WTC11 (cell line): ENCODE data around the gene LIN9. TPM values are rescaled to one million over a fixed set of nuclear protein-coding genes. Genes with fewer than 3 reads are reported as not detected.
A peak's percentile ranks its signal among the peaks of the same experiment; 100 is the strongest.

ENCODE experiments used
- ATAC-seq: fragments of 200-7000 bp; cut with Tn5 transposase; 2 replicates; pipeline ENCODE4 v1.10.0; 2021; ENCODE audit warnings: mild to moderate bottlenecking, moderate library complexity
- CTCF ChIA-PET: fragments of 300-600 bp; sonication (Branson Sonifier 250); formaldehyde crosslinking; loops from one replicate; lab custom pipeline; 2021; ENCODE audit warnings: antibody characterized with exemption; lab: Charles Lee
- POLR2A ChIA-PET: fragments of 350-600 bp; sonication (Branson Sonifier 250); formaldehyde crosslinking; loops from one replicate; lab custom pipeline; 2021; ENCODE audit warnings: antibody characterized with exemption; lab: Charles Lee
- DNase-seq: peaks from one replicate; pipeline ENCODE4 v3.0.0; 2021; ENCODE audit warnings: low spot score
- H3K27ac Mint-ChIP-seq: 2 replicates; pipeline ENCODE4 v1.8.0; 2021; ENCODE audit warnings: mixed read lengths
- H3K27me3 Mint-ChIP-seq: 2 replicates; pipeline ENCODE4 v1.8.0; 2021; ENCODE audit warnings: low read depth, mild to moderate bottlenecking, moderate library complexity, mixed read lengths
- H3K36me3 Mint-ChIP-seq: 2 replicates; pipeline ENCODE4 v1.8.0; 2021; ENCODE audit warnings: mixed read lengths
- H3K4me1 Mint-ChIP-seq: 2 replicates; pipeline ENCODE4 v1.8.0; 2022; ENCODE audit warnings: mixed read lengths
- H3K4me3 Mint-ChIP-seq: 2 replicates; pipeline ENCODE4 v1.8.0; 2021; ENCODE audit warnings: mild to moderate bottlenecking, moderate library complexity, mixed read lengths
- H3K9me3 Mint-ChIP-seq: 2 replicates; pipeline ENCODE4 v1.8.0; 2021; ENCODE audit warnings: mixed read lengths
- AR ChIP-seq: fragments of 250-450 bp; sonication (Bioruptor Pico); IDR thresholded peaks from 2 replicates; pipeline ENCODE4 v1.9.0; 2021; ENCODE audit warnings: mild to moderate bottlenecking
- CREM ChIP-seq: sonication (generic); formaldehyde crosslinking; IDR thresholded peaks from 2 replicates; pipeline ENCODE4 v1.8.1; 2022; ENCODE audit warnings: mild to moderate bottlenecking, missing genetic modification reagents, moderate library complexity
- E2F4 ChIP-seq: sonication (generic); formaldehyde crosslinking; IDR thresholded peaks from 2 replicates; pipeline ENCODE4 v1.8.1; 2022; ENCODE audit warnings: low read depth, mild to moderate bottlenecking, moderate library complexity, missing genetic modification reagents, borderline replicate concordance
- FOXP1 ChIP-seq: sonication (generic); formaldehyde crosslinking; IDR thresholded peaks from 2 replicates; pipeline ENCODE4 v1.8.0; 2022; ENCODE audit warnings: missing genetic modification reagents, mild to moderate bottlenecking, moderate library complexity, borderline replicate concordance
- GABPB1 ChIP-seq: sonication (generic); formaldehyde crosslinking; IDR thresholded peaks from 2 replicates; pipeline ENCODE4 v1.8.1; 2023; ENCODE audit warnings: mild to moderate bottlenecking, missing genetic modification reagents
- JUN ChIP-seq: sonication (generic); formaldehyde crosslinking; IDR thresholded peaks from 2 replicates; pipeline ENCODE4 v1.8.0; 2023; ENCODE audit warnings: mild to moderate bottlenecking, missing genetic modification reagents
- MYBL2 ChIP-seq: sonication (generic); formaldehyde crosslinking; IDR thresholded peaks from 2 replicates; pipeline ENCODE4 v1.8.1; 2023; ENCODE audit warnings: mild to moderate bottlenecking, moderate library complexity, missing genetic modification reagents
- RELA ChIP-seq: sonication (generic); formaldehyde crosslinking; IDR thresholded peaks from 2 replicates; pipeline ENCODE4 v1.8.1; 2022; ENCODE audit warnings: missing genetic modification reagents, mild to moderate bottlenecking, borderline replicate concordance
- SP1 ChIP-seq: sonication (generic); formaldehyde crosslinking; conservative IDR thresholded peaks from 2 replicates; pipeline ENCODE4 v1.8.1; 2022; ENCODE audit warnings: missing genetic modification reagents
- ZNF121 ChIP-seq: sonication (generic); formaldehyde crosslinking; IDR thresholded peaks from 2 replicates; pipeline ENCODE4 v1.8.0; 2023; ENCODE audit warnings: missing genetic modification reagents
- ZNF219 ChIP-seq: sonication (generic); formaldehyde crosslinking; IDR thresholded peaks from 2 replicates; pipeline ENCODE4 v1.8.0; 2023; ENCODE audit warnings: missing genetic modification reagents, mild to moderate bottlenecking, borderline replicate concordance
- ZNF232 ChIP-seq: sonication (generic); formaldehyde crosslinking; IDR thresholded peaks from 2 replicates; pipeline ENCODE4 v1.8.0; 2022; ENCODE audit warnings: mild to moderate bottlenecking, missing genetic modification reagents
- ZNF281 ChIP-seq: sonication (generic); formaldehyde crosslinking; IDR thresholded peaks from 2 replicates; pipeline ENCODE4 v1.8.0; 2023; ENCODE audit warnings: mild to moderate bottlenecking, missing genetic modification reagents
- ZNF671 ChIP-seq: fragments of 250-450 bp; sonication (Bioruptor Pico); IDR thresholded peaks from 2 replicates; pipeline ENCODE4 v1.8.0; 2021; ENCODE audit warnings: mild to moderate bottlenecking
- total RNA-seq: library from RNA; stranded (reverse); gene quantifications from 3 replicates; pipeline ENCODE4 v1.2.3, GENCODE V29; 2021
- TF ChIP-seq, protein P1 (sequence below): sonication (generic); formaldehyde crosslinking; IDR thresholded peaks from 2 replicates; pipeline ENCODE4 v1.8.1; 2023; ENCODE audit warnings: mild to moderate bottlenecking, missing genetic modification reagents
- TF ChIP-seq, protein P2 (sequence below): sonication (generic); formaldehyde crosslinking; IDR thresholded peaks from 2 replicates; pipeline ENCODE4 v1.8.1; 2022; ENCODE audit warnings: missing genetic modification reagents, borderline replicate concordance
- TF ChIP-seq, protein P3 (sequence below): fragments of 250-450 bp; sonication (Bioruptor Pico); IDR thresholded peaks from 2 replicates; pipeline ENCODE4 v2.1.2; 2022; ENCODE audit warnings: mild to moderate bottlenecking, moderate library complexity

LIN9 gene
- total RNA-seq, 1 experiment from 2014 or later, result 15.7 TPM

GRCh38 chr1:226355669-226356551, 46.9 kb upstream of the LIN9 start (continued):
- TF ChIP-seq MYBL2 (no peak), ZNF671 (CRISPR knock-in tag) (no peak), ZNF281 (CRISPR knock-in tag) (no peak), GABPB1 (CRISPR knock-in tag) (no peak)
- TF ChIP-seq, protein P1, sequence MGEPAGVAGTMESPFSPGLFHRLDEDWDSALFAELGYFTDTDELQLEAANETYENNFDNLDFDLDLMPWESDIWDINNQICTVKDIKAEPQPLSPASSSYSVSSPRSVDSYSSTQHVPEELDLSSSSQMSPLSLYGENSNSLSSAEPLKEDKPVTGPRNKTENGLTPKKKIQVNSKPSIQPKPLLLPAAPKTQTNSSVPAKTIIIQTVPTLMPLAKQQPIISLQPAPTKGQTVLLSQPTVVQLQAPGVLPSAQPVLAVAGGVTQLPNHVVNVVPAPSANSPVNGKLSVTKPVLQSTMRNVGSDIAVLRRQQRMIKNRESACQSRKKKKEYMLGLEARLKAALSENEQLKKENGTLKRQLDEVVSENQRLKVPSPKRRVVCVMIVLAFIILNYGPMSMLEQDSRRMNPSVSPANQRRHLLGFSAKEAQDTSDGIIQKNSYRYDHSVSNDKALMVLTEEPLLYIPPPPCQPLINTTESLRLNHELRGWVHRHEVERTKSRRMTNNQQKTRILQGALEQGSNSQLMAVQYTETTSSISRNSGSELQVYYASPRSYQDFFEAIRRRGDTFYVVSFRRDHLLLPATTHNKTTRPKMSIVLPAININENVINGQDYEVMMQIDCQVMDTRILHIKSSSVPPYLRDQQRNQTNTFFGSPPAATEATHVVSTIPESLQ, result no peak

DNA sequence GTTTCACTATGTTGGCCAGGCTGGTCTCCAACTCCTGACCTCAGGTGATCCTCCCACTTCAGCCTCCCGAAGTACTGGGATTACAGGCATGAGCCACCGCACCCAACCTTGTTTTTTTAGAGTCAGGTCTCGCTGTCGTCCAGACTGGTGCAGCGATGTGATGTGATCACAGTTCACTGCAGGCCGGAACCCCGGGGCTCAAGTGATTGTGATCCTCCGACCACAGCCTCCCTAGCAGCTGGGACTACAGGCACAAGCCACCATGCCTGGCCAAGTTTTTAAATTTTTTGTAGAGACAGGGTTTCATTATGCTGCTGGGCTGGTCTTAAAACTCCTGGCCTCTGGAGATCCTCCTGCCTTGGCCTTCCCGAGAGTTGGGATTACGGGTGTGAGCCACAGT, 46.1 kb upstream of the LIN9 start:
- DNase-seq, result no peak
- H3K27ac Mint-ChIP-seq, result peak overlapping the region; percentile 57; the same call in 1 of the 2 replicates
- TF ChIP-seq JUN (CRISPR knock-in tag), result no peak
- TF ChIP-seq SP1 (CRISPR knock-in tag), result no peak
- no peak for TF ChIP-seq RELA (CRISPR knock-in tag)
- no peak for TF ChIP-seq AR
- no peak for TF ChIP-seq ZNF219 (CRISPR knock-in tag)
- no peak for TF ChIP-seq FOXP1
- no peak for TF ChIP-seq ZNF232 (CRISPR knock-in tag)
- TF ChIP-seq, protein P2, sequence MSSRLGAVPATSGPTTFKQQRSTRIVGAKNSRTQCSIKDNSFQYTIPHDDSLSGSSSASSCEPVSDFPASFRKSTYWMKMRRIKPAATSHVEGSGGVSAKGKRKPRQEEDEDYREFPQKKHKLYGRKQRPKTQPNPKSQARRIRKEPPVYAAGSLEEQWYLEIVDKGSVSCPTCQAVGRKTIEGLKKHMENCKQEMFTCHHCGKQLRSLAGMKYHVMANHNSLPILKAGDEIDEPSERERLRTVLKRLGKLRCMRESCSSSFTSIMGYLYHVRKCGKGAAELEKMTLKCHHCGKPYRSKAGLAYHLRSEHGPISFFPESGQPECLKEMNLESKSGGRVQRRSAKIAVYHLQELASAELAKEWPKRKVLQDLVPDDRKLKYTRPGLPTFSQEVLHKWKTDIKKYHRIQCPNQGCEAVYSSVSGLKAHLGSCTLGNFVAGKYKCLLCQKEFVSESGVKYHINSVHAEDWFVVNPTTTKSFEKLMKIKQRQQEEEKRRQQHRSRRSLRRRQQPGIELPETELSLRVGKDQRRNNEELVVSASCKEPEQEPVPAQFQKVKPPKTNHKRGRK, result no peak
- TF ChIP-seq CREM (CRISPR knock-in tag), result no peak
- TF ChIP-seq ZNF121 (CRISPR knock-in tag), result no peak
- TF ChIP-seq E2F4 (CRISPR knock-in tag), result no peak
- TF ChIP-seq, protein P3, sequence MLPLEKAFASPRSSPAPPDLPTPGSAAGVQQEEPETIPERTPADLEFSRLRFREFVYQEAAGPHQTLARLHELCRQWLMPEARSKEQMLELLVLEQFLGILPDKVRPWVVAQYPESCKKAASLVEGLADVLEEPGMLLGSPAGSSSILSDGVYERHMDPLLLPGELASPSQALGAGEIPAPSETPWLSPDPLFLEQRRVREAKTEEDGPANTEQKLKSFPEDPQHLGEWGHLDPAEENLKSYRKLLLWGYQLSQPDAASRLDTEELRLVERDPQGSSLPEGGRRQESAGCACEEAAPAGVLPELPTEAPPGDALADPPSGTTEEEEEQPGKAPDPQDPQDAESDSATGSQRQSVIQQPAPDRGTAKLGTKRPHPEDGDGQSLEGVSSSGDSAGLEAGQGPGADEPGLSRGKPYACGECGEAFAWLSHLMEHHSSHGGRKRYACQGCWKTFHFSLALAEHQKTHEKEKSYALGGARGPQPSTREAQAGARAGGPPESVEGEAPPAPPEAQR, result no peak
- TF ChIP-seq, all 79 proteins: peak for 0
- no peaks in the 10 kb centered on the region for H3K27me3 Mint-ChIP-seq
- POLR2A ChIA-PET, result no interaction called here
- H3K4me3 Mint-ChIP-seq, result no peak overlapping the region
- H3K4me1 Mint-ChIP-seq, result peaks cover 12% of the 10 kb centered on the region
- no peak for ATAC-seq
- CTCF ChIA-PET, result no interaction called here
- peaks cover 24% of the 10 kb centered on the region for H3K36me3 Mint-ChIP-seq
- H3K9me3 Mint-ChIP-seq, result no peaks in the 10 kb centered on the region
